ENCODE measurements around the gene TMEM123.
"Not testable (repeated sequence)": the region's sequence is repeated elsewhere in the genome, so short reads cannot be mapped to it uniquely, and the experiment has no call there.

The TMEM123 gene

DNA sequence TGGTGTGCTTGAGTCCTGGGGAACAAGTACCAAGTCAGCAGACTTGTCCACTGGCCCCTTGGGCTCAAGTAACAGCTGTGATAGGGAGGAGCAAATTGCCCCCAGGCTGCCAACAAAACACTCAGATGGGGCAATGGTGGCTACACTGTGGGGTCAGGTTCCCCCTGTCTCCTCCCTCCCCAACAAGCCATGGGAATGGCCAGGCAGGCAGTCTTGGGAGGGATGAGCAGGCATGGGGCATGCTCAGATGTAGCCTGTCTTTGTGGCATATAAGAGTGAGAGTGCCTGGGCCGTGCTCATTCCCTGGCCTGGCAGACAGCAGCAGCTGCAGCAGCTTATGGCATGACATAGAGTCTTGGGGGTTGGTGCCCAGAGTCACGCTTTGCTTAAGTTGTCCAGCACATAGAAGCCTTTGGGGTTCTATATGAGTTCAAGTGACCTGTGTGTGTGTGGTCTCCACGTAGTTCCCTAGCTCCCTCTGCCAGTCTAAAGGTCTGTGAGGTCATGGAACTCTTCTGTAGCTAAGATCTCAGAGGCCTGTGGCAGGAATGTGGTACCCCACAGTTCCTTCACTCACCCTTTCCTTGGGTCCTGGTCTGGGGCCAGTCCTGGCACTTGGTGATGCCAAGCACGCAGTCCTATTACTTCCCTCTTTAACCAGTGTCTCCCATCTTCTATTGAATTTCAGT is 60.9 kb downstream of the TMEM123 start:
- DNase-seq = no peak

DNA sequence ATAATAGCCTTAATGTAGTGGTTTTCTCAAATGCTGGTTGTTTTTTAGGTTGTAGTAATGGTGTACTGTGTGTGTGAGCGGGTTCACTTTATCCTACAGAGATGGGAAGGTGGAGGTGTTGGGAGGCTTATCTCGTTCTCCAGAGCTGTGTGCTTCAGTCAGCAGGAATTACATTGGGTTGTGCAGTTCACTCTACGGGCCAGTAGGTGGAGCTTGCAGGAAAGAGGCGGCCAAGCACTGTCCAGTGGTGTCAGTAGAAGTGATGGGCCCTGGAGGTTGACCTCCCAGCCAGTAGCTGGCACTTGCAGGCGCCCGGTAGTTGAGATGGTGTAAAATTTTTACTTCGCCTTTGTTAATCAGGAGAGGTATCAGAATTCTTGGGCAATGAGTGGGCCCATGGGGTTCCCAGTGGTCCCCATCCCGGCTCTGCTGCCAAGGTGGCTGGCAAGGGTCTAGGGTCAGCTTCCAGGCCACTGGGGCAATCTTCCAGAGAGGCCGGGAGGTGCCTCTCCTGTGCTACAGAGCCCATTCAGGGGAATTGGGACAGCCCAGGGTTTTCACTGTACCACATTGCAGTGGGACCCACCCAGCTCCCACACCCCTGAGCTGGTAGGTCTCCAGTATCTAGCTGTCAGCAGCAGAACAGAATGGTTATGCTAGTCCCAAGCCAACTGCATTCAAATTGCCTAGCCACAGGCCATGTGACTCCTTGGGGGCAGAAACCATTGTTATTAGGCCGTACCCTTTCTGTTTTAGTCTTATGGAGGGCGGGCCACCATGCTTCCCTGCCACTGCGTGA is 61.7 kb downstream of the TMEM123 start:
- peak; percentile 65 to 89 for DNase-seq

DNA sequence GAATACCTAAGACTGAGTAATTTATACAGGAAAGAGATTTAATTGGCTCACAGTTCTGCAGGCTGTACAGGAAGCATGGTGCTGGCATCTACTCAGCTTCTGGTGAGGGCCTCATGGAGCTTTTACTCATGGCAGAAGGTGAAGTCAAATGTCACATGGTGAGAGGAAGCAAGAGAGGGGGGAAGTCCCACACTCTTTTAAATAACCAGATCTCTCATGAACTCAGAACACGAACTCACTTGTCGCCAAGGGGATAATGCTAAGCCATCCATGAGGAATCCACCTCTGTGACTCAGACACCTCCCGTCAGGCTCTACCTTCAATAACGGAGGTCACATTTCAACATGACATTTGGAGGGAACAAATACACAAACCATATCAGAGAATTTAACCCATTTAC is 63.3 kb downstream of the TMEM123 start:
- DNase-seq = no peak

DNA sequence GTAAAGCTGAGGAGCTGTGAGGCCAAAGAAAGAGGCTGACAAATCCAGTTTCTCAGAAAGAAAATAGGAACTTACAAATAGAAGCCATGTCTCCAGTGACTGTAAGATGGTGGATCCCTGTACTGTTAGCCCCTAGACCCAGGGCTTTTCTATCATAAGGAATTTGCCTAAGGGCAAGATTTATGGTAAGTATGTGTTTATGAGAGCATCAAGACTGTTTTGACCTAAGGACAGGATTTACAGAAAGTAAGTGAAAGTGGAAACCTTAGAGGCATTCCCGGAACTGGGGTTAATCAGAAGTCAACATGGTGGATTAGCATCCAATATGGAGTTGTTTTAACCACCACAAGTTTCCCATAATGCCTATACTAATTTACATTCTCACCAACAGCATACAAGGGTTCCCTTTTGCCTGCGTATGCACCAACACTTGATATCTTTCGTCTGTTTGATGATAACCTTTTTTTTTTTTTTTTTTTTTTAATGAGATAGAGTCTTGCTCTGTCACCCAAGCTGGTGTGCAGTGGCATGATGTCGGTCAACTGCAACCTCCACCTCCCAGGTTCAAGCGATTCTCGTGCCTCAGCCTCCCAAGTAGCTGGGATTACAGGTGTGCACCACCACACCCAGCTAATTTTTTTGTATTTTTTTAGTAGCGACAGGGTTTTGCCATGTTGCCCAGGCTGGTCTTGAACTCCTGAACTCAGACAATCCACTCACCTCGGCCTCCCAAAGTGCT is 65.4 kb downstream of the TMEM123 start:
- DNase-seq = no peak

DNA sequence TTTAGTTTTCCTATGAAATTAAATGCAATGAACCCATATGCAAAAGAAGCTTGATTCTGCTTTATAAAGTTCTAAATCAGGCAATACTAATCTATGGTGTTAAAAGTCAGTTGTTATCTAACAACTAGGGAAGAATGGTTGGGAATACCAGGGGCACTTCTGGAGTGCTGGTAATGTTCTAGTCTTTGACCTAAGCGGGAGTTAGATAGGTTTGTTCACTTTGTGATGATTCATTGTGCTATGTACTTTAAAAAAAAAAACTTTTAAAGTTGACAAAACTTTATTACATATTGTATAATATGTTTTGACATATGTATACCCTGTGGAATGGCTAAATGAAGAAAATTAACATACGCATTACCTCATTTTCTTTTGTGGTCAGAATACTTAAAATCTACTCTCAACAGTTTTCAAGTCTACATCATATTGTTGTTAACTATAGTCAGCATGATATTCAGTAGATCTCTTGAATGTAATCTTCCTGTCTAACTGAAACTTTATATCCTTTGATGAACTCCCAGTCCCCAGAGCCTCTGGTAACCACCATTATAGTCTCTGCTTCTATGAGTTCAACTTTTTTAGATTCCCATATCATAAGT is 66.3 kb downstream of the TMEM123 start:
- no peak for DNase-seq

DNA sequence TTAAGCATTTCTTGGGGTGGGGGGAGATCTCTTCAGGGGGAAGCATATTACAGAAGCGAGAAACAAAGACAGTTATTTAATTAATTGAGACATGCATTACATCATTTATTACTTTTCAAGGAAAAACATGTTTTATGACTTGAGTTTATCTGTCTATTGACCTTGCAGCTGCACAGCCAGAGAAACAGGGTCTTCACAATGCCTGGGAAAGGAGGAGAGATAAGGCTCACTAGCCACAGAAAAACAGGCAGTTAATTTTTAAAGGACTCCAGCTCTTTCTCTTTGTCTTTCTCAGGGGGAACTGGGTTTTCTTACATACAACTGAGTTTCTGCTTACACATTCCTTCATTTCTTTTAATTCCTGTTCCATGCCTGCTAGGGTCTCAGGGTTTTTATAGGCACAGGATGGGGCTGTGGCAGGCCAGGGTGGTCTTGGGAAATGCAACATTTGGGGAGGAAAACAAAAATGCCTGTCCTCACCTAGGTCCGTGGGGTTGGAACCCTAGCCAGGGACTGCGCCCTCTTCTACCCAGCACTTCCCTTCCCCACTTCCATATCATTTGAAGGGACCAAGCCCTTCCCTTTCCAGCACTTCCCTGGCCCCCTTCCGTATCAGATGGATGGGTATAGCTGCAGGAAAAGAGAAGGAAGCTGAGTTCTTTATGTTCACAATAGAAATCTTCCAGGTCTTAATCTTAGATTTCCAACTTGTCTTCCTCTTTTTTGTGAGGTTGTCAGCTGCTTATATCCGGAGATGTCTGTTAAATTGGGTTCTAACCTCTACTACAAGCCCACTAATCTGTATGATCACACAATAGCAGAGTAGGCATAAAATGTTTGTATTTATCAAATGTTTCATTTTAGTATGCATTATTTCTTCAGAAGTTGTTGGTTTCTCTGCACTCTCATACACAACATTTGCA is 67.2 kb downstream of the TMEM123 start:
- DNase-seq = no peak

DNA sequence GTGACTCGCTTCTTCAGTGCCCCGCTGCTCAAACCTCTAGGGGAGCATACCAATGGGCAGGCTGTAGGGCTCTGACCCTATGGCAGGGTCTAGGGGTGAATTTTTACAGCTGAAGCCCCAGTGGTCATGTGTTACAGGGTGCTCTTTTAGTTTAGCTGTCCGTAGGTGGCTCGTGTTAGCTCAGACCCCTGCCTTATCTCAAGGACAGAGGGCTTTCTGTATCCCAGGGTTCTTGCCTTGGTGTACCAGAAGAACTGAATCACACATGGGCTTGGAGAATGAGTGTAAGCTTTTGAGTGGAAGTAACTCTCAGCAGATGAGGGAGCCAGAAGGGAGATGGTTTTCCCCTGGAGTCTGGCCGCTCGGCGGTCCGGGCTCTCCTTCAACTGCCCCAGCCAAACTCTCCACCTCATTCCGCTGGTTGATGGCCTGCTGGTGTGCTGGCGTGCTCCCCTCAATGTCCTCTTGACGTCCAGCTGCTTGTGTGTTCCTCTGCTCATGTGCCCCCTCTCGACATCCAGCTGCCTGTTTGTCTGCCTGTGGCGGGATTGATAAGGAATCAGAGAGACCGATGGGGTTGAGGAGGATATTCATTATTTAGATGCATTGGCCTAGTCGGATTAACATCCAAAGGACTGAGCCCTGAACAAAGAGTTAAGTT is 68.0 kb downstream of the TMEM123 start:
- no peak for DNase-seq

DNA sequence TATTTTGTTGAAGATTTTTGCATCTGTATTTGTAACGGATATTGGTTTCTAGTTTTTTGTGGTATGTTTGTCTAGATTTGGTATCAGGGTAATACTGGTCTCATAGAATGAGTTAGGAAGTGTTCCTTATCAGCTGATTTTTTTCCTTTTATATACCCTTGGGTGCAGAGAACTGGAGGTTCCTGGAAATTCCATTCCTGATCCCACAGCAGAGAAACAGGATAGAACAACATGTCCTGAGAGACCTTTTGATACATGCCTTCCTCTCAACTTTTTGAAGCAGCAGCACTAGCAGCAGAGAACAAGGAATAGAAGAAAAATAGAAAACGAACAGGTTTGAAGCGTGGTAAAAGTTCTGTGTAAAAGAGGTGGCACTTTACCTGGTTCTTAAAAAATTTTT is 68.7 kb downstream of the TMEM123 start:
- DNase-seq = no peak

DNA sequence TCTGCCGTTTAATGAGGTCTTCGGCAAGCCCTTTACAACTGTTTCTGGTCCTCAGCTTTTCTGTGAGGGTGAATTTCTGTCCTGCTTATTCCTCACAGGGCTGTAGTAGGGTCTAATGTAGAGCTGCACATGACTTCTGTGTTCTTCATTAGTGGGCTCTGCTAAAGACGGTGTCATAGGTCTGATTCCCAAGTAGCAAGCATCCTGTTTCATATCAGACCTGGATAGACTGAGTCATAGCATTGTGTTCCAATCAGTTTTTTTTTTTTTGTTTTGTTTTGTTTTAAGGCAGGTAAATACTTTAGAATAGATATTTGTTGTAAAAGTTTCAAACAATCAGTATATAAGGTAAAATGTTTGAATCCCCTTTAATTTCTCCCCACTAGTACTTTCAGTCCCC is 70.2 kb downstream of the TMEM123 start:
- no peak for DNase-seq

DNA sequence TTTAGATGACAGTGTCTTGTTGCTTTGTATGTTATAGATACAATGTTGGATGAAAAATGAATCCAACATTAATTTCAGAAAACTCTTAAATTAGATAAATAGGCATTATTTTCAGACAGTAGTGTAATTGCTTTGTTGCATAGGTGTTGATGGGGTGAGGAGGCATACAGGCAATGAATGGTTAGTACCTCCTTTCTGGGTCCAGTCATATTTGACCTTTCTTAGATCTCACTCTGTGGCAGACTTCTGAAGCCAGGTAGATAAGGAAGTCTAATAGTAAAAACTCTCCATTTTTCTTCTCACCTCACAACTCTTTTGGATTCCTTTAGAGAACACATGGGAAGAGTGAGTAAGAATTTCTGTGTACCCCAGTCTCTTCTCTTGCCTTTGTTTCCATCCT is 73.7 kb downstream of the TMEM123 start:
- no peak for DNase-seq

DNA sequence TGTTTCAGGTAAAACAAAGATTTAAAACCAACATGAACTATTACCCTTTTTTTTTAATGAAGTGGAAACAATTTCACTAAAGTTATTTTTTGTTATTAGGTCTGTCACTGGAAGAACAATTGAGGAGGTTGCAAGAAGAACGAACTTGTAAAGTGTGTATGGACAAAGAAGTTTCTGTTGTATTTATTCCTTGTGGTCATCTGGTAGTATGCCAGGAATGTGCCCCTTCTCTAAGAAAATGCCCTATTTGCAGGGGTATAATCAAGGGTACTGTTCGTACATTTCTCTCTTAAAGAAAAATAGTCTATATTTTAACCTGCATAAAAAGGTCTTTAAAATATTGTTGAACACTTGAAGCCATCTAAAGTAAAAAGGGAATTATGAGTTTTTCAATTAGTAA is 74.7 kb downstream of the TMEM123 start:
- DNase-seq = no peak

DNA sequence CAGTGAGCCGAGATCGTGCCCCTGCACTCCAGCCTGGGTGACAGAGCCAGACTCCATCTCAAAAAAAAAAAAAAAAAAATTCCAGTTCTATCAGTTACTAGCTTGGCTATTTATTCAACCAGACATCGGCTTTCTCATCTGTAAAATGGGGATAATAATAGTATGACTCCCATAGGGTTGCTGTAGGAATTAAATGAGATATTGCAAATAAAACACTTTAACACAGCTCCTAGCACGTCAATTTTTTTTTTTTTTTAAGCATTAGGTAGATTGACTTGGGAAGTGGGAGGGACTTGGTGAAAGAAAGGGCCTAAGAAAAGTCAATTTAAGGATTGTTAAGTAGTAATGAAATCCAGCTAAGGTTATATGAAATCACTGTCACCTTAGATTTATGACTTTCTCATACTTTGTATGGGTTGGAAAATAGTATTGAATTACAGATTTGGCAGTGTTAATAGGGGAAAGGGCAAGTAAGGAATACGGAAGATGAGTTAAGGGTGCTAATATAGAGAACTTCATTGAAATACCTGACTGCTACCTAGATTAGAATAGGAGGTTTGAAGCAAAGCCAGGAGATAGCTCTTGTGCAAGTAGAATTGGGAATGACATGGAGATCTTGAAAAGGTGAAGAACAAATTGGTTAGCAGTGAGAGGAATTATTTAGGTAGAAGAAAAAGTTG is 76.7 kb downstream of the TMEM123 start:
- no peak for DNase-seq

DNA sequence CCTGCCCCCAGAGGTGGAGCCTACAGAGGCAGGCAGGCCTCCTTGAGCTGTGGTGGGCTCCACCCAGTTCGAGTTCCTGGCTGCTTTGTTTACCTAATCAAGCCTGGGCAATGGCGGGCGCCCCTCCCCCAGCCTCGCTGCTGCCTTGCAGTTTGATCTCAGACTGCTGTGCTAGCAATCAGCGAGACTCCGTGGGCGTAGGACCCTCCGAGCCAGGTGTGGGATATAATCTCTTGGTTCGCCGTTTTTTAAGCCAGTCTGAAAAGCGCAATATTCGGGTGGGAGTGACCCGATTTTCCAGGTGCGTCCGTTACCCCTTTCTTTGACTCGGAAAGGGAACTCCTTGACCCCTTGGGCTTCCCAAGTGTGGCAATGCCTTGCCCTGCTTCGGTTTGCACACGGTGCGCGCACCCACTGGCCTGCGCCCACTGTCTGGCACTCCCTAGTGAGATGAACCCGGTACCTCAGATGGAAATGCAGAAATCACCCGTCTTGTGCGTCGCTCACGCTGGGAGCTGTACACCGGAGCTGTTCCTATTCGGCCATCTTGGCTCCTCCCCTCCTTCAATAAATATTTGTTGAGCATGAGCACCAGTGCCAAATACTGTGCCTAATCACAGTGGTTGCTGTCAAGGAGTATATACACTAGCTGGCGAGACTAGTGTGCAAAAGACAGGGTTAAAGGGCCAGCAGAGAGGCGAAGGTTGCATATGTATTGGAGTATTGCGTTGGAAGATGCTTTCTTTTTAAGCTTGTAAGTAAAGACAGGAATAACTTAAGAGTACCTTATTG is 77.7 kb downstream of the TMEM123 start:
- DNase-seq = not testable (repeated sequence)

DNA sequence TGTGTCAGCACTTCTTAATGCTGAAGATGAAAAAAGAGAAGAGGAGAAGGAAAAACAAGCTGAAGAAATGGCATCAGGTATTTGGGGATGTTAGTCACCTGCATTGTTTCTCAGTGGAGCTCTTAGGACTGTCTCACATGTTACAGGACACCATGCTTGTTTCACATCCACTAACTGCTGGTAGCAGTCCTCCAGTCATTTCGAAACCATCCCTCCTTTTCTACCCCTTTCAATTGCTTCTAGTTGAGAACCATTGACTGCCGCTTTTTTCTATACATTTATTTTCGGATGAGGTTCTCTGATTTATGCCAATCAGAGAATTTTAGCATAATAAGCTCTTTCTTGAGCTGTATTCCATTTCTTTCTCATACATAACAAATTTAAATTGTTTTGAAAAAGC is 84.1 kb downstream of the TMEM123 start:
- no peak for DNase-seq

DNA sequence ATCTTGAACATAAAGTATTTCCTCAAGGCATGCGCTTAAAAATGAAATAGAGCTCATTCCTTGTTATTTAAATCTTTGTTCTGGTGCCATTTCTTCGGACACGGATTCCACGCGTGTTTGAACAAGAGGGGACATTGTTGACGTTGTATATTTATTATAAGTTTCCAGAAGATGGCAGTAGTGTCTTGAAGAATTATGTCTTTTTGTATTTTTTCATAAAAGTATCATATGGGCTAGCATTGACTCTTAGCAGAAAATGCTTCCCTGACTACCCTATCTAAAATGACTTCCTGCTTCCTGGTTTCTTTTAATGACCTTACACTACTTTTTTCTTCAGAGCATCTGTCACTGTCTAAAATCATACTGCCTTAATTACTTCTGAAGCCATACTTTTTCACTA is 85.2 kb downstream of the TMEM123 start:
- peak in 1 of 2 experiments; percentile 38 for DNase-seq

DNA sequence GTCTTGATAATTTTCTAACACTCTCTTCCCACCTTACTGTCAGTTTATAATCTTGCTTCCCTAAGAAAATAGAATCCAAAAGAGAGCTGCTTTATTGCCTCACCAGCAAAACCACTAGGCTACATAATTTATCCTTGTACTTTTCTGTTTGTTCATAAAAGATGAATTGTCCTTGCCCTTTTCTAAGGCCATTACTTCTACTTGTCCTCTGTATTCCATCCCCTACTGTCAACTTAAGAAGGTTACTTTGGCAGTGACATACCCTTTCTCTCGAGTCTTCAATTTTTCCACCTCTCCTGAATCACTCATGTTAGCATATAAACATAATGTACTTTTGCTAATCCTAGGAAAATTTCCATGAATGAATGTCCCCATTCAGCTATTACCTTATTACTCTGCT is 87.6 kb downstream of the TMEM123 start:
- no peak for DNase-seq

DNA sequence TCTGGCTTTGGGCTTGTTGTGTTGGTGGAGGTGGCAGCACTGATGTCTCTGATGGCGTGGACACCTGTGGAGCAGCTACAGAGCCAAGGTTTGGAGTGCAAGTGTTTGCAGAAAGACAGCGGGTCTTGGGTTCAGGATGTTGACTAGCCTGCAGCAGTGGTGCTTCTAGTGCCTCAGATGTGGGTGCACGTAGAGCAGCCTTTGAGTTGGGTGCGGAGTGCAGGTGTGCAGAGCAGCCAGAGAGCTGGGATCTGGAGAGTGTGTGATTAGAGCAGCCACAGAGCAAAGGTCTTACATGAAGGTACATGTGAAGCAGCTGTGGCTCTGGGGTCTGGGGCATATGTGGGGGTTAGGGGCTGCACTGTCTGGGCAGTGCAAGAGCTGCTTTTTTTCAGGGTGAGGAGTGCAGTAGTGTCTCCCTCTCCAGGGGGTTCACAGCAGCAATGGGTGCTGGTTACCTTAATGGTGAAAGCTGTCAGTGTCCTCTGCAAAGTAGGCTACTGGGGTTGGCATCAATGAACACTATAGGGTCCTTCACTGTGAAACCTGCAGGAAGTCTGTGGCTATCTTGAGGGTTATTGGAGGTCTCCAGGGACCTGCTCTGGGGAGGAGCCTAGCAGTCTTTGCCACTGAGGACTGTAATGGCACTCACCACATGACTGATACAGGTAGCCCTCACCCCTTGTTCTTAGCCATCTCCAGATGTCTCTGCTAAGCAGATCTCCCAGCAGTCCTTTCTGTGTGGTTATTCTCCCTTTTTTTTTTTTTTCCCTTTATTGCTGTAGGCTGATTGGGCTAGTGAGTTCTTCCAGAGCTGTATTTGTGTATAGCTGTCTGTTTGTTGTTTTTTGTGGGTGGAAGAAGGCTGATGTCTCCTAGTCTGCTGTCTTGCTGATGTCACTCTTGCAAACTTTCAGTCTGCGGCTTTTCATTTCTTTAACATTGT is 91.2 kb downstream of the TMEM123 start:
- no peak for DNase-seq

DNA sequence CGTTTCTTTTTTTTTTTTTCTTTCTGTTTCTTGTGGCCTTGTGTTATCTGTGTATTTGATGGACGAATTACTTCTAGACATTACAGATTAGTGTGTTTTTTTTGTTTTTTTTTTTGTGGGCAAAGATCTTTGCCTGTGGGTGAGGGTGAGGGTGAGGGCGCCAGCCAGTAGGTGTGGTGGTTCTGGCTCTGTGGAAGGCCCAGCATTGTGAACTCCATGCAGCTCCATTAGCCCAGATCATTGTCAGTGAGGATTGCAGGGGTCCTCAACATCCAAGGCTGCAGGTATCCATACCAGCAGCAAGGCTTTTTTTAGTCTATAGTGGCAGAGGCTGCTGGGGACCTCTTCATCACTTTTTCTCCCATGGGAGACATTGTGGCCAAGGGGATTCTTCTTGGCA is 91.9 kb downstream of the TMEM123 start:
- no peak for DNase-seq

DNA sequence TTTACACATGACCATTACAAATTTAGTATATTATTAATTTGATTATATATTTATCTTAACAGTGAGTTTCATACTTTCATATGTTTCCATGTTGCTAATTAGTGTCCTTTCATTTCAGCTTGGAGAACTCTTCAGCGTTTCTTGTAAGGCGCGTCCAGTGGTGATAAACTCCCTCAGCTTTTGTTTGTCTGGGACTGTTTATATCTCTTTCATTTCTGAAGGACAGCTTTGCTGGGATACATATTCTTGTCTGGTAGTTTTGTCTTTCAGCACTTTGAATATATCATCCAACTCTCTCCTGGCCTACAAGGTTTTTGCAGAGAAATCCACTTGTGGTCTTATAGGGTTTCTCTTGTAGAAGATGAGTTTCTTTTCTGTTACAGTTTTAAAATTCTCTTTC is 93.2 kb downstream of the TMEM123 start:
- DNase-seq = no peak

All from NCI-H526 (cell line).